K562 (cell line): ENCODE results near the gene BEST2. TPM values are rescaled to one million over a fixed set of nuclear protein-coding genes. Genes with fewer than 3 reads are reported as not detected.

Source experiments
- CEBPB ChIP-seq: fragments of 450-650 bp; IDR thresholded peaks from 2 replicates; pipeline ENCODE4 v1.6.1; 2016; ENCODE audit warnings: missing genetic modification characterization, missing compliant biosample characterization
- IRF2 ChIP-seq: sonication (generic); formaldehyde crosslinking; IDR thresholded peaks from 2 replicates; pipeline ENCODE4 v1.8.1; 2022; ENCODE audit warnings: mild to moderate bottlenecking, missing genetic modification reagents
- KAT7 ChIP-seq: sonication (generic); formaldehyde crosslinking; IDR thresholded peaks from 2 replicates; pipeline ENCODE4 v1.8.0; 2022; ENCODE audit warnings: missing genetic modification reagents, mild to moderate bottlenecking, borderline replicate concordance
- MCM7 ChIP-seq, 2 experiments: fragments of 450-650 bp; IDR thresholded peaks; 2 replicates each; pipeline ENCODE4 v1.6.1; 2016 to 2018
- MED1 ChIP-seq: sonication (generic); formaldehyde crosslinking; IDR thresholded peaks from 2 replicates; pipeline ENCODE4 v1.8.1; 2023; ENCODE audit warnings: missing genetic modification reagents, borderline replicate concordance
- MXI1 ChIP-seq: IDR thresholded peaks from 2 replicates; pipeline ENCODE4 v1.6.1; 2011; ENCODE audit warnings: low read depth, mild to moderate bottlenecking, improper control_type of control experiment, low read length
- POLR2B ChIP-seq: fragments of 450-650 bp; IDR thresholded peaks from 2 replicates; pipeline ENCODE4 v1.6.1; 2018; ENCODE audit warnings: low read depth; ENCODE audit not compliant: partially characterized antibody
- PTRF ChIP-seq: fragments of 450-650 bp; IDR thresholded peaks from 2 replicates; pipeline ENCODE4 v1.6.1; 2016; ENCODE audit warnings: mild to moderate bottlenecking, missing genetic modification characterization, missing compliant biosample characterization
- RFX7 ChIP-seq: fragments of 250-450 bp; sonication (Bioruptor Pico); IDR thresholded peaks from 2 replicates; pipeline ENCODE4 v1.5.1; 2021; ENCODE audit warnings: mild to moderate bottlenecking
- SMARCC2 ChIP-seq: fragments of 450-650 bp; IDR thresholded peaks from 2 replicates; pipeline ENCODE4 v1.6.1; 2017; ENCODE audit warnings: antibody characterized with exemption, moderate library complexity, mild to moderate bottlenecking, low read depth
- SNRNP70 ChIP-seq: fragments of 200-400 bp; formaldehyde crosslinking; optimal IDR thresholded peaks from 2 replicates; pipeline ENCODE3; 2017; ENCODE audit warnings: low read depth, low read length
- TAL1 ChIP-seq: fragments of 450-650 bp; IDR thresholded peaks from 2 replicates; pipeline ENCODE4 v1.6.1; 2016; ENCODE audit warnings: mild to moderate bottlenecking
- TSC22D4 ChIP-seq: fragments of 450-650 bp; IDR thresholded peaks from 2 replicates; pipeline ENCODE4 v1.6.1; 2016; ENCODE audit warnings: missing genetic modification characterization, missing biosample characterization, control low read depth
- ZFP36 ChIP-seq: fragments of 150-350 bp; IDR thresholded peaks from 2 replicates; pipeline ENCODE4 v1.6.1; 2018; ENCODE audit warnings: low read length, low read depth; ENCODE audit not compliant: partially characterized antibody
- ZNF146 ChIP-seq: IDR thresholded peaks from one replicate; pipeline ENCODE4 v1.6.1; 2018; ENCODE audit warnings: missing compliant biosample characterization; ENCODE audit not compliant: unreplicated experiment
- ZNF232 ChIP-seq: sonication (generic); formaldehyde crosslinking; IDR thresholded peaks from 2 replicates; pipeline ENCODE4 v1.8.0; 2022; ENCODE audit warnings: mild to moderate bottlenecking, missing genetic modification reagents
- ZNF274 ChIP-seq: IDR thresholded peaks from 2 replicates; pipeline ENCODE4 v1.6.1; 2011; ENCODE audit warnings: low read depth, mild to moderate bottlenecking, low read length, moderate library complexity, borderline replicate concordance
- polyA plus RNA-seq, 8 experiments: library from polyadenylated mRNA; depleted of rRNA in 4 of 8; stranded (reverse) in 5 of 8; unstranded in 3 of 8; fragments of >200 nt; fragmentation: Nextera tagmentation in 2 of 8; fragmentation: Illumina TruSeq in 1 of 8; extraction: Ambion mirVana in 2 of 8; extraction: Trizol in 1 of 8; gene quantifications; 2 replicates each; pipeline versions ENCODE4 v1.2.1 to v1.2.3, GENCODE V29; 2011 to 2014; ENCODE audit warnings: inconsistent platforms in 1 of 8, missing spikeins in 1 of 8
- total RNA-seq, 7 experiments: library from RNA; depleted of rRNA in 6 of 7; stranded (reverse); fragments of >200 nt in 6 of 7; fragmentation: Illumina TruSeq in 2 of 7; extraction: Trizol in 2 of 7; gene quantifications; 2 replicates each; pipeline versions ENCODE4 v1.2.1 to v1.2.3, GENCODE V29; 2011 to 2021; ENCODE audit warnings: low replicate concordance in 1 of 7
- TF ChIP-seq, protein P1 (sequence below): fragments of 150-350 bp; conservative IDR thresholded peaks from 2 replicates; pipeline ENCODE4 v1.6.1; 2014; ENCODE audit warnings: low read length
- TF ChIP-seq, protein P2 (sequence below): fragments of 450-650 bp; IDR thresholded peaks from 2 replicates; pipeline ENCODE4 v1.6.1; 2018; ENCODE audit not compliant: partially characterized antibody
- TF ChIP-seq, protein P3 (sequence below): fragments of 250-450 bp; sonication (Bioruptor Pico); IDR thresholded peaks from 2 replicates; pipeline ENCODE4 v1.5.0; 2021; ENCODE audit warnings: mild to moderate bottlenecking, moderate library complexity

Gene BEST2
- total and polyA plus RNA-seq, 9 of the 15 experiments (the other 6 are each of a cell fraction or from before 2014, with no cell fraction given), result not detected

DNA sequence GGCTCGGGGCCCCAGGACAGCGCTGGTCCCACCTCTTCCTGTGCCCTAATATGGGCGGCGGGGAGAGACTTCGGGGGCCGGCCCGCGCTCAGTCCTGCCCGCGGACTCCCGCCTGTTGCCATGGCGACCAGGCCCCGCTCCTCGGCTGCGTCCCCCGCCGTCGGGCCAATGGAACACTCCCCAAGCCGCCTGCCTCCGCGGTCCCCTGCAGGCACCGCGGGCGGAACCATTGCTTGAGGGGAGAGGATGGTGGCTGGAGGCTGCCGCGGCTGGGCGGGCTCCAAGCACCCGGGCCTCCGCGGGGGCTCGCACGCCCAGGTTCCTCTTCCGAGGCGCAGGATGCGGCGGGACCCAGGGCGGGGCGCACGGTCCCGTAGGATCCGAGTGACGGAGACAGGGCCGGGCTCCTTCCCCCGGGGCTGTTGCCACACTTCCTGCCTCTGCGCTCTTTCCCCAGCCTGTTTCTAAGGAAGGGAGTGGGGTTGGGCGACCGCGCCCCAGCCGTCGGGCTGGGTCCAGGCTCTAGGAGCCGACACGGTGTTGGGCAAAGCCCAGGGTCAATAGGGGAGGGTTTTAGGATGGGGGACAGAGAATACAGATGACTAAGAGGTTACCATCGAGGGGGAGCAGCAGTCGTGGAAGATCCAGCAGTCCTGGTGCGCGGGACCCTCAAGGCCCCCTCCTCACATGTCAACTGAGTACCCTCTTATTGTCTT is 38.5 kb downstream of the BEST2 start (continued):
- TF ChIP-seq MED1 (CRISPR knock-in tag) (no peak), KAT7 (CRISPR knock-in tag) (peak; percentile 58; the same call in 1 of the 2 replicates), ZNF274 (no peak), POLR2B (no peak), SNRNP70 (no peak), MCM7 (IDR thresholded peaks at IDR 0.05) (no peak), MXI1 (peak; percentile 92), PTRF (tag) (no peak), IRF2 (no peak), TSC22D4 (tag) (no peak), CEBPB (peak; percentile 97), ZNF232 (no peak), ZFP36 (peak; percentile 80), RFX7 (no peak), ZNF146 (CRISPR knock-in tag) (no peak), SMARCC2 (no peak), TAL1 (no peak)
- TF ChIP-seq, protein P1, sequence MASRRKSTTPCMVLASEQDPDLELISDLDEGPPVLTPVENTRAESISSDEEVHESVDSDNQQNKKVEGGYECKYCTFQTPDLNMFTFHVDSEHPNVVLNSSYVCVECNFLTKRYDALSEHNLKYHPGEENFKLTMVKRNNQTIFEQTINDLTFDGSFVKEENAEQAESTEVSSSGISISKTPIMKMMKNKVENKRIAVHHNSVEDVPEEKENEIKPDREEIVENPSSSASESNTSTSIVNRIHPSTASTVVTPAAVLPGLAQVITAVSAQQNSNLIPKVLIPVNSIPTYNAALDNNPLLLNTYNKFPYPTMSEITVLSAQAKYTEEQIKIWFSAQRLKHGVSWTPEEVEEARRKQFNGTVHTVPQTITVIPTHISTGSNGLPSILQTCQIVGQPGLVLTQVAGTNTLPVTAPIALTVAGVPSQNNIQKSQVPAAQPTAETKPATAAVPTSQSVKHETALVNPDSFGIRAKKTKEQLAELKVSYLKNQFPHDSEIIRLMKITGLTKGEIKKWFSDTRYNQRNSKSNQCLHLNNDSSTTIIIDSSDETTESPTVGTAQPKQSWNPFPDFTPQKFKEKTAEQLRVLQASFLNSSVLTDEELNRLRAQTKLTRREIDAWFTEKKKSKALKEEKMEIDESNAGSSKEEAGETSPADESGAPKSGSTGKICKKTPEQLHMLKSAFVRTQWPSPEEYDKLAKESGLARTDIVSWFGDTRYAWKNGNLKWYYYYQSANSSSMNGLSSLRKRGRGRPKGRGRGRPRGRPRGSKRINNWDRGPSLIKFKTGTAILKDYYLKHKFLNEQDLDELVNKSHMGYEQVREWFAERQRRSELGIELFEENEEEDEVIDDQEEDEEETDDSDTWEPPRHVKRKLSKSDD, result no peak
- TF ChIP-seq, protein P2, sequence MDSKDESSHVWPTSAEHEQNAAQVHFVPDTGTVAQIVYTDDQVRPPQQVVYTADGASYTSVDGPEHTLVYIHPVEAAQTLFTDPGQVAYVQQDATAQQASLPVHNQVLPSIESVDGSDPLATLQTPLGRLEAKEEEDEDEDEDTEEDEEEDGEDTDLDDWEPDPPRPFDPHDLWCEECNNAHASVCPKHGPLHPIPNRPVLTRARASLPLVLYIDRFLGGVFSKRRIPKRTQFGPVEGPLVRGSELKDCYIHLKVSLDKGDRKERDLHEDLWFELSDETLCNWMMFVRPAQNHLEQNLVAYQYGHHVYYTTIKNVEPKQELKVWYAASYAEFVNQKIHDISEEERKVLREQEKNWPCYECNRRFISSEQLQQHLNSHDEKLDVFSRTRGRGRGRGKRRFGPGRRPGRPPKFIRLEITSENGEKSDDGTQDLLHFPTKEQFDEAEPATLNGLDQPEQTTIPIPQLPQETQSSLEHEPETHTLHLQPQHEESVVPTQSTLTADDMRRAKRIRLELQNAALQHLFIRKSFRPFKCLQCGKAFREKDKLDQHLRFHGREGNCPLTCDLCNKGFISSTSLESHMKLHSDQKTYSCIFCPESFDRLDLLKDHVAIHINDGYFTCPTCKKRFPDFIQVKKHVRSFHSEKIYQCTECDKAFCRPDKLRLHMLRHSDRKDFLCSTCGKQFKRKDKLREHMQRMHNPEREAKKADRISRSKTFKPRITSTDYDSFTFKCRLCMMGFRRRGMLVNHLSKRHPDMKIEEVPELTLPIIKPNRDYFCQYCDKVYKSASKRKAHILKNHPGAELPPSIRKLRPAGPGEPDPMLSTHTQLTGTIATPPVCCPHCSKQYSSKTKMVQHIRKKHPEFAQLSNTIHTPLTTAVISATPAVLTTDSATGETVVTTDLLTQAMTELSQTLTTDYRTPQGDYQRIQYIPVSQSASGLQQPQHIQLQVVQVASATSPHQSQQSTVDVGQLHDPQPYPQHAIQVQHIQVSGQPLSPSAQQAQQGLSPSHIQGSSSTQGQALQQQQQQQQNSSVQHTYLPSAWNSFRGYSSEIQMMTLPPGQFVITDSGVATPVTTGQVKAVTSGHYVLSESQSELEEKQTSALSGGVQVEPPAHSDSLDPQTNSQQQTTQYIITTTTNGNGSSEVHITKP, result peak; percentile 99
- TF ChIP-seq, protein P3, sequence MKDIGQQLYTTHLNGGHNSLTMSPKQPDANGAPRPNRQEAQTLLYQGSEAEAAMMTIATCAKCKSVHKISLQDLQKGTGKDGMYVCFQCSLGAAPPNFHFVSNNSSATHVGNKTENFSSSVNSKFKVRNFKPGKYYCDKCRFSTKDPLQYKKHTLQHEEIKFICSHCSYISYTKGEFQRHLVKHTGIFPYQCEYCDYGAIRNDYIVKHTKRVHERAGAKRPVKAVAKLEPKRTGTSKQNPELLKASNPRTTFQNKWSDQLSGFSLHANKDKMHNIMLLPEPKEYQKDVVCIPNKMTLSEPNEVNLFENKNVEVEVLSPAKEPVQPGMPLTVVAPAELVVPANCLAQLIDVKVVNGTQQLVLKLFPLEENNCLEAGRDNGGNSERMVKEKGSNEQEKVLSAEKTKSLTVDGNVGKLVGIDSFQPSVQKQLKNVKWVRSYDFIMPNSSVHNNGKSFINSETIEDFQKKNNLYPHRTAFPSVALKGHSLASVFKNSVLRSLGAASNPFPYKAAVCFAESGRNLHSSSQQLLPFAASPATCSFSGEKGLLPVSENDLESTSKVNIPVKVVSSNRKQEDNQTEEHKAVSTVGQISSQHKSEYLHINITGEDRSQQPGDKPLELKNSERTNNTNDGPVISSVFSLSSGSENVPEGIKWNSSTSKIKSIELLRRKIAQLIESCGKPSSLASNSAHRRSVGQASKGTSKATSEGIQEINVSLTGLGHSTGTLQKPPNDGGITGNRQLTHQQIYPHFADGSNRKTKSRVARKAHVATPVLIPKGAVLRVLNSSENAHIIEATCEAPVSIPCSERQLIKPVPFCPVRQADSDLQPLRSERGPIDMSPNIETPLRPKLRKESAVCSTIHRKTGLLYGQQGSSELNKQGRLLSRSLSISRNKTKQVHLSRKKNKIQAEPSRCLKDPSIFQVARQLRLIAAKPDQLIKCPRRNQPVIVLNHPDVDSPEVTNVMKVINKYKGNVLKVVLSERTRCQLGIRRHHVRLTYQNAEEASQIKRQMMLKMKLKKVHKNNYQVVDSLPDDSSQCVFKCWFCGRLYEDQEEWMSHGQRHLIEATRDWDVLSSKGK (CRISPR knock-in tag), result no peak
